D721Med (cell line): ENCODE data around the gene GSTM4.

Experiments used
- DNase-seq: peaks from one replicate; pipeline ENCODE4 v3.0.0; 2011; ENCODE audit warnings: low spot score; ENCODE audit not compliant: insufficient read length
- FAIRE-seq: peaks from 2 replicates; lab custom pipeline; 2011; peaks lifted over from hg19 to GRCh38; lab: Jason Lieb, UNC
- TF ChIP-seq, protein P1 (sequence below): IDR thresholded peaks from 2 replicates; pipeline ENCODE4 v1.5.1; 2012; ENCODE audit warnings: mild to moderate bottlenecking, control low read depth; ENCODE audit not compliant: insufficient read depth; ENCODE audit errors: missing control alignments

Gene GSTM4

DNA sequence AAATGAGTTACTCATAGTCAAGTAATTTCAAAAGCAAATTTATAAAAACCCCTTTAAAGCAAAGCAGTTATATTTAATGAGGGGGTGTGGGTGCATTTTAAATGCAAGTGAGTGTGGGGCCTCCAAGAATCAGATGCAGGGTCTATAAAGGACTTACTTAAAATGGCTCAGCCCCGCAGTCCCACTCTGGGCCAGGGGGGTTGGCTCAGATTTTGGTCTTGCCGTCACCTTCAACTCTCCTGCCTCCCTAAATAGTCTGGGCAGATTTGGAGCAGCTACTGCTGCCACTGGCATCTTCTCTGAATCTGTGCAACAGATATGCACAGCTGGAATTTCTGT is 20.1 kb upstream of the GSTM4 start:
- FAIRE-seq (no peak), DNase-seq (no peak)
- TF ChIP-seq, protein P1, sequence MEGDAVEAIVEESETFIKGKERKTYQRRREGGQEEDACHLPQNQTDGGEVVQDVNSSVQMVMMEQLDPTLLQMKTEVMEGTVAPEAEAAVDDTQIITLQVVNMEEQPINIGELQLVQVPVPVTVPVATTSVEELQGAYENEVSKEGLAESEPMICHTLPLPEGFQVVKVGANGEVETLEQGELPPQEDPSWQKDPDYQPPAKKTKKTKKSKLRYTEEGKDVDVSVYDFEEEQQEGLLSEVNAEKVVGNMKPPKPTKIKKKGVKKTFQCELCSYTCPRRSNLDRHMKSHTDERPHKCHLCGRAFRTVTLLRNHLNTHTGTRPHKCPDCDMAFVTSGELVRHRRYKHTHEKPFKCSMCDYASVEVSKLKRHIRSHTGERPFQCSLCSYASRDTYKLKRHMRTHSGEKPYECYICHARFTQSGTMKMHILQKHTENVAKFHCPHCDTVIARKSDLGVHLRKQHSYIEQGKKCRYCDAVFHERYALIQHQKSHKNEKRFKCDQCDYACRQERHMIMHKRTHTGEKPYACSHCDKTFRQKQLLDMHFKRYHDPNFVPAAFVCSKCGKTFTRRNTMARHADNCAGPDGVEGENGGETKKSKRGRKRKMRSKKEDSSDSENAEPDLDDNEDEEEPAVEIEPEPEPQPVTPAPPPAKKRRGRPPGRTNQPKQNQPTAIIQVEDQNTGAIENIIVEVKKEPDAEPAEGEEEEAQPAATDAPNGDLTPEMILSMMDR, result no peak

DNA sequence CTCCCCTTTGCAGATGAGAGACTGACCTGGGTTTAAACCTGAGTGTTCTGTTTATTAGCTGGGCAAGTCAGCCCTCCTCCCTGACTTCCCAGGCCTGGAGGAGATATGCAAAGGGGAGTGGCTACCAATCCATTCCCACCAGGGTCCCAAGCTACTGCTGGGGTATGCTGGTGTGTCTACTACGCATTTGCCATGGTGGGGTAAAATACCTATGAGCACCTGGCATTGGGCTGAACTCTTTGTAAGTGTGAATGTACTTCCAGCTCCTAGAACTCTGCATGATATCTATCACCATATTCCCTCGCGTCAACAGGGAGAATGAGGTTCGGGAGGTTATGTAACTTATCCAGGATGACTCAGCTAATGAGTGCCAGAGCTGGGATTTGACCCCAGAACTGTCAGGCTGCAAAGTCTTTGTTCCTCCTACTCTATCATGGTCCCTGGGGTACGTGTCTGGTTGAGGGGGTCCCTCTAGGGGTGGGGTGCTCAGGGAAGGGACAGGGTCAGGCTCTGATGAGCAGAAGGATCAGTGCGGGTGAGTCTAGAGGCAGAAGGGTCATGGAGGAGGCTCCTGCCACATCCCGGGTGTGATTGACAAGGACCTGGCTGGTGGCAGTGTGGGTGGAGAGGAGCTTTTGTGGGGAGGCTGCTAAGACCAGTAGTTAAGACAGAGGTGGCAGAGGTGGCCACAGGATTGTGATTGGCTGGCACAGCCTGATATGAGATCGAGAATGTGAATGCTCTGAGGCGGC is 19.5 kb upstream of the GSTM4 start:
- DNase-seq (no peak), FAIRE-seq (no peak)

DNA sequence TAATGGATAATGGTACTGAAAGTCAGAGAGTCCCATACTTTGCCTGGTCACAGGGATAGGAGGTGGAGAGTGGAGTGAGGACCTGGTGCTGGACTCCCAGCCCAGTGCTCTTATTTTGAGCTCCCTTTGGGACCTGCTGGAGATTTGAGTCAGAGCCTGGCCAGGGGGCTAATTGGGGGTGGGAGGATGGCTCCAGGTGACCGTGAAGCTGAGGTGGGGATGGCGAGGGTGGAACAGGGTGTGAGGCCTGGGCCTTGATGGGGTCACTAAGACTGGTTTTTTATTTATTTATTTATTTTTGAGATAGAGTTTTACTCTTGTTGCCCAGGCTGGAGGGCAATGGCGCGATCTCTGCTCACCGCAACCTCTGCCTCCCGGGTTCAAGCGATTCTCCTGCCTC is 18.5 kb upstream of the GSTM4 start:
- DNase-seq, result no peak
- TF ChIP-seq, protein P1, result no peak
- no peak for FAIRE-seq

More for the DNA sequence above, 19.5 kb upstream of the GSTM4 start:
- TF ChIP-seq, protein P1, result no peak

DNA sequence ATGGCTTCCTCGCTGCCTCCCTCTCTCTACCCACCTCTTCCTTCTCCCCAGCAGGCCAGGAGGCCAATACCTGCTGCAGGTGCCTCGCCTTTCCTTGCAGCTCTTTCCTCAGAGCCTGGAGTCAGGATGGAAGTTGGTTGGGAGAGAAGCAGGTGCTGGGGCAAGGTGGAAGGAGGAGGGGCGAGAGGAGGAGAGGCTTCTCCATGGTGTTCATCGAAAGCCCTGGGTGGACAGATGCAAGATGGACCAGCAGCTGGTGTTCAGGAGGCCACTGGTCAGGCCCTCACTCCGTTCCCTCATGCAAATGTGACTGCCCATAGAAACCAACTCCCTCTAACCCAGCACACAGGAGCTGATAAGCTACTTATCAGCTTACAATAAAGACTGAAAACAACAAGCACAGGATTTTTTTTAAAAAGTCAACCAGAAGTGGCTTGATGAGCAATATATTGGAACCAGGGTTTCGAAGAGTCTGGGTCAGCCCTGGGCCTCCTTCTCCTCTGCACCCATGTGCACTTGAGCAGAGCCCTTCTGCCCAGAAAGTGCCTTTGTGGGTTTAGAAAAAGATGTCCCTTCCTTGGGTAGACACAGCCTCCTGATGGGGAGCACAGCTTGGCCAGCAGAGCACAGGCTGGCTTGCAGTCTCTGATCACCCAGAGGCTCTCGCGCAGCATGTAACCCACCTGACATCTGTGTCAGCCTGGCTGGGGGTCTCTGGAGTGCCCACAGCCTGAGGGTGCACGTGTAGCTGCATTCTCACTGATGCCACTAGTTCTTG is 16.6 kb upstream of the GSTM4 start:
- TF ChIP-seq, protein P1, result no peak
- FAIRE-seq, result no peak
- no peak for DNase-seq

DNA sequence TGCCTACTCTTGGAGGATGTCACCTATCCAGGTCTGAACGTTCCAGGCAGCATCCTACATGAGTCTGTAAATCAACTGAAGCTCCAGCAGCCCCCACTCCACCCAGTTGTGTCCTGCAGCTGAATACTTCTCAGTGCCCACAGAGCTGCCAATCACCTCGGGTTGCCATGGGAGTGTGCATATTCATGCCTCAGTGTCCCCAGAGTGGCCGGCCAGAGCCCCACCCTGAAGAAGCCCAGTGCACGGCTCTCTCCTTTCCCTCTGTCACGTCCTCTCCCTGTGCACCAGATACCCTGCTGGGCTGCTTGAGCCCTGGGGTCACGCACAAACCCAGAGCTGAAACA is 16.1 kb upstream of the GSTM4 start:
- no peak for FAIRE-seq

DNA sequence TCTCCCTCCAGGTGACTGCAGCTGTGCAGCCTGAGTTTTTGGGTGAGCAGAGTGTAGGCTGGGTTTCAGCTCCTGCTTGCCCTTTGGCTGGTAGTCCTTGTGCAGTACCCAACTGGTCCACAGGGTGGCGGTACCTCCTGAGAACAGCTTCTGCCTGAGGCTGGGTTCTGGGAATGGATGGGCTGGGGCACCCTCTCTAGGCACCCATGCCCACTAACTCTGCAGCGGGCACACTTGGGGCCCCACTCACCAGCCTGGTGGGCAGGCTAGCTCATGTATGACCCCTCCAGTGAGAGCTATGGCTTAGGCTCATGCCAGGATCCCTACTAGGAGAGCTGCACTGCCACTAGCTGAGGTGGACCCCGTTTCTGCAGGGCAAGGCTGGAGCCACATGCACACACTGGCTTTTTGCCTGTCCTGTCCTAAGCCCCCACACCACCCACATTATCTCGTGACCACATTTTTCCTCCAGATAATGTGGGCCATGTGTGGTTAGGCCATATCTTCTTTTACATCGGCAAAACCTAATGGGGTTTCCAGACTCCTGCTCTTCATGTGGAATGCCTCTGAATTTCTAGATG is 15.5 kb upstream of the GSTM4 start:
- DNase-seq (no peak), FAIRE-seq (no peak)
- TF ChIP-seq, protein P1, result peak; percentile 68

More for the DNA sequence above, 16.1 kb upstream of the GSTM4 start:
- no peak for DNase-seq
- TF ChIP-seq, protein P1, result no peak
